ENCODE results near the gene HES2.

The HES2 gene

GRCh38 chr1:6389971-6390370 is 29.7 kb downstream of the HES2 start:
- no peak overlapping the region for H3K27ac ChIP-seq
- no peak for TF ChIP-seq CTCF (conservative IDR thresholded peaks at IDR 0.05)

GRCh38 chr1:6386371-6386949 is 33.3 kb downstream of the HES2 start:
- H3K27ac ChIP-seq: peak overlapping the region; percentile 54
- no peak for TF ChIP-seq CTCF (conservative IDR thresholded peaks at IDR 0.05)

- H3K27ac ChIP-seq: peak overlapping the region; percentile 54
- no peak for TF ChIP-seq CTCF (conservative IDR thresholded peaks at IDR 0.05)
Observed at GRCh38 chr1:6385488-6386191, 34.1 kb downstream of the HES2 start.

GRCh38 chr1:6384962-6385361 is 34.8 kb downstream of the HES2 start:
- H3K27ac ChIP-seq: no peak overlapping the region
- TF ChIP-seq CTCF (conservative IDR thresholded peaks at IDR 0.05): no peak

DNA sequence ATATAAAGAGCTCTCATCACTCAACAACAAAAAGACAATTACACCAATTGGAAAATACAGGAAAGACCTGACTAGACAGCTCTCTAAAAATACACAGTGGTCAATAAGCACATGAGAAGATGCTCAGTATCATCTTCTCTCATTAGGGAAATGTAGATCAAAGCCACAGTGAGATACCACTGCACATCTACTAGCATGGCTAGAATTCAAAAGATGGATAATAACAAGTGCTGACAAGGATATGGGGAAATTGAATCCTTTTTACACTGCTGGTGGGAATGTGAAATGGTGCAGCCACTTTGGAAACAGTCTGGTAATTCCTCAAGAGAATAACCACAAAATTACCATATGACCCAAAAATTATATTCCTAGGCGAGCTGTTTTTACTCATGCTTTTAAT is 35.6 kb downstream of the HES2 start:
- no peak for TF ChIP-seq CTCF (conservative IDR thresholded peaks at IDR 0.05)
- no peak overlapping the region for H3K27ac ChIP-seq

DNA sequence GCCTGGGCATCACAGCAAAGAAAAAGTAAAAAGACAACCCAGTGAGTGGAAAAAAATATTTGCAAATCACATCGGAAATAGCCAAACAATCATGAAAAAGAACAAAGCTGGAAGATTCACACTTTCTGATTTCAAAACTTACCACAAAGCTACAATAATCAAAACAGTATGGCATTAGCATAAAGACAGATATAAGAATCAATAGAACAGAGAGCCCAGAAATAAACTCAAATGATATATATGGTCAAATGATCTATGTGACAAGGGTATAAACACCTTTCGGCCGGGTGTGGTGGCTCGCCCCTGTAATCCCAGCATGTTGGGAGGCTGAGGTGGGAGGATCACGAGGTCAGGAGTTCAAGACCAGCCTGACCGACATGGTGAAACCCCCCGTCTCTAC is 39.7 kb downstream of the HES2 start:
- no peak for TF ChIP-seq CTCF (conservative IDR thresholded peaks at IDR 0.05)
- H3K27ac ChIP-seq: no peak overlapping the region

DNA sequence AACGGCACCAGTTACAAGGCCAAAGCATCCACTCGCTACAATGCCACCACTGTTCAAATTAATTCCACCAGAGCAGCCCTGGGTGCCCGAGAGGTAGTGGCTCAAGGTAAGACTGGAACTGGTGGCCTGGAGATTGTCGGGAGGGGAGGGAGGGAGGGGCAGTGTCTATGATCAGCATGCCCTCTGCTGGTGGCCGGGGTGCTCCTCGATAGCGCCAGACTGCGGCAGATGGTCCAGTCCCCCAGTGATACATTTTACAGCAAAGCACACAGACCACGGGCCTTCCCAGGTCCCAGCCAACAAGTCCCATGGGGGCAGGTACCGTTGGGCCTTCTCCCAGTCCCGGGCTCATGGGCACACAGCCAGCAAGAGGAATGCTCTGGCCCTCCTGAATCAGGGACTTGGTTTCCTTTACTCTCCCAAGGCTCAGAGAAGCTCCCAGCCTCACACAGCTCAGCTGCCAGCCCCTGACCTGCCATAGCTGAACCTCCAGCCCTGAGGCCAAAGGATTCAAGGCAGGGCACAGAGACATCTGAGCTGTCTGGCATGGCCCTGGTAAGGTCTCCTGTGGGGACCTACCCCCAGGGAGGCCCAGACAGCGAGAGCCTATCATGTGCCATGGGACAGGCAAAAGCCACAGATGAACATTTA is 41.5 kb downstream of the HES2 start:
- H3K27ac ChIP-seq: no peak overlapping the region
- no peak; the same call in 1 of the 2 replicates for TF ChIP-seq CTCF (conservative IDR thresholded peaks at IDR 0.05)

All from VCaP (cell line).